NT2/D1 (cell line): Measurements from ENCODE around the gene ZDHHC24.
"Not testable (repeated sequence)": the region's sequence is repeated elsewhere in the genome, so short reads cannot be mapped to it uniquely, and the experiment has no call there.

Experiments
- SUZ12 ChIP-seq: IDR thresholded peaks from 2 replicates; pipeline ENCODE4 v1.6.1; 2011; ENCODE audit not compliant: insufficient read length, insufficient read depth; ENCODE audit errors: extremely low read depth
- ZNF274 ChIP-seq: IDR thresholded peaks from 2 replicates; pipeline ENCODE4 v1.6.1; 2011; ENCODE audit warnings: mild to moderate bottlenecking, low read depth, low read length

- not testable (repeated sequence) for TF ChIP-seq SUZ12, ZNF274
Measured at GRCh38 chr11:66589315-66589714, 43.5 kb upstream of the ZDHHC24 start.
